Stimulated activated naive CD8-positive, alpha-beta T cell treated with anti-CD3 and anti-CD28 coated beads, Interleukin-15, Interleukin-2, amounts not matched to agents 100 U/mL and 50 U/mL, for 24 hours (primary cell): Measurements from ENCODE around the gene CD46.
"Not testable (repeated sequence)": the region's sequence is repeated elsewhere in the genome, so short reads cannot be mapped to it uniquely, and the experiment has no call there.

ENCODE experiments used
- ATAC-seq: fragments of 150-1000 bp; cut with Tn5 transposase; one replicate; pipeline ENCODE4 v1.10.0; 2021
- DNase-seq: peaks from one replicate; pipeline ENCODE4 v3.0.0; 2021

Gene CD46

DNA sequence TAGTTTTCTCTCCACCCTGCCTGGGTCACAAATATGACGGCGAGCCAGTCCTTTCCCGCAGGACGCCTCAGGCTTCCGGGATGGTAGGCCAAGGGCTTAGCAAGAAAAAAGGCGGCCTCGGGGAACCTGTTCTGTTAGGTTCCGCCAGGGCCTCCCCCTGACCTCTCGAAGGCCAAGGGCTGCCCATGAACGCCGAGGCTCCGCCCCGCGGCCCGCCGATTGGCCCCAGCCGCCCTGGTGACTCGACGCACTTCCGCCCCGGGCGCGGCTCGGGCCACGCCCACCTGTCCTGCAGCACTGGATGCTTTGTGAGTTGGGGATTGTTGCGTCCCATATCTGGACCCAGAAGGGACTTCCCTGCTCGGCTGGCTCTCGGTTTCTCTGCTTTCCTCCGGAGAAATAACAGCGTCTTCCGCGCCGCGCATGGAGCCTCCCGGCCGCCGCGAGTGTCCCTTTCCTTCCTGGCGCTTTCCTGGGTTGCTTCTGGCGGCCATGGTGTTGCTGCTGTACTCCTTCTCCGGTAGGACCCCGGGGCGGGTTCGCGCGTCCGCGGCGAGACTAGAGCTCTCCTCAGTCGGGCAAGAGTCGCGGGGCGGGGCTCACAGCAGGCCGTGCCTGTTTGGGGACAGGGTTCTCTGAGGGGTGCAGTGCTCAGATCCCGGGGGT is at the start of gene CD46:
Gene CD46 (plus strand): TSS at position 265 of the 666 bp plus-strand sequence. CDS start 159 bp downstream, at position 424.
- peak; percentile 99 for ATAC-seq
- DNase-seq = peak; percentile 95

GRCh38 chr1:207702317-207702716 is 49.5 kb upstream of the CD46 start:
- DNase-seq (no peak), ATAC-seq (no peak)

- ATAC-seq = no peak
- no peak for DNase-seq
Measured at GRCh38 chr1:207703712-207704111, 48.1 kb upstream of the CD46 start.

DNA sequence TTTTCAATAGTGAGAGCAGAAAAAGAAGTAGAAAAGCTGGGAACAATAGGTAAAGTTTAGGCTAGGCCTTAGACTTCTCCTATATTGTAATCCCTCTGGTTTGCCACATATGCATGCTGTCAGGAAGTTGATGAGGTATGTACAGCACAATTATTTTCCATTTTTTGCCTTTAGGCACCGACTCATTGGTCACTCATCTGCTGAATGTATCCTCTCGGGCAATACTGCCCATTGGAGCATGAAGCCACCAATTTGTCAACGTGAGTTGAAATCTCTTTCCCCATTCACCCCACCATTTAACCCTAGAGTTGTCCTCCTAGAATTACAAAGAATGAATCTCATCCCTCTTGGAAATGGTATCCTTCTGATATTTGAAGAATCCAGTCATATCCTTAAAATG is 43.9 kb upstream of the CD46 start:
- not testable (repeated sequence) for DNase-seq, ATAC-seq

- no peak for DNase-seq
- no peak for ATAC-seq
Measured at GRCh38 chr1:207711285-207711684, 40.6 kb upstream of the CD46 start.

DNA sequence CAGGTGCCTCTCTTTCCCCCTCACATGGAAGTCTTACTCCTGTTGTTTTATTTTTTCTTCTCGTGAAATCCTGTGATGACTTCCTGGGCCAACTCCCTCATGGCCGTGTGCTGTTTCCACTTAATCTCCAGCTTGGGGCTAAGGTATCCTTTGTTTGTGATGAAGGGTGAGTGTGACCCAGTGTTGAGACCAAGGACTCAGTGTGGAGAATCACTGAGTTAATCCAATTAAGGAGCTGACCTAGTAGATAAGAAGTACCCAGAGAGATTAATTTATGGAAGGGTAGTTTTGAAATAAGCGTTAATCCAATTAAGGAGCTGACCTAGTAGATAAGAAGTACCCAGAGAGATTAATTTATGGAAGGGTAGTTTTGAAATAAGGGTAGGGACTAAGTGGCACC is 39.2 kb upstream of the CD46 start:
- DNase-seq, ATAC-seq: not testable (repeated sequence)

- peak; percentile 40 for ATAC-seq
- DNase-seq = no peak
Measured at GRCh38 chr1:207713529-207713928, 38.3 kb upstream of the CD46 start.

DNA sequence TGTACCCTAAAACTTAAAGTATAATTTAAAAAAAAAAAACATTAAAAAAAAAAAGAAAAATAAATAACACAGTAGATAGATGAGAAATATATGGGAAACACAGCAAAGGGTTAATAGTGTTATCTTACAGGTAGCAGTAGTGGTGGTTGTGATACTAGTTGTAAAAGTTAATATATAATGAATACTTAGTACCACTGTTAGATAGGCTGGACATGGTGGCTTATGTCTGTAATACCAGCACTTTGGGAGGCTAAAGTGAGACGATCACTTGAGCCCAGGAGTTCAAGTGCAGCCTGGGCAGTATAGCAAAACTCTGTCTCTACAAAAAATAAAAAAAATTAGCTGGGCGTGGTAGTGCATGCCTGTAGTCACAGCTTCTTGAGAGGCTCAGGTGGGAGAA is 32.6 kb upstream of the CD46 start:
- ATAC-seq = no peak

GRCh38 chr1:207728200-207728858 is 23.5 kb upstream of the CD46 start:
- ATAC-seq, DNase-seq: not testable (repeated sequence)

More for the DNA sequence above, 32.6 kb upstream of the CD46 start:
- no peak for DNase-seq

- DNase-seq, ATAC-seq: not testable (repeated sequence)
Measured at GRCh38 chr1:207737503-207738157, 14.2 kb upstream of the CD46 start.

- DNase-seq = not testable (repeated sequence)
- ATAC-seq = peak; percentile 49
Measured at GRCh38 chr1:207738158-207738659, 13.6 kb upstream of the CD46 start.

- no peak for DNase-seq
- ATAC-seq = no peak
Measured at GRCh38 chr1:207740207-207740606, 11.6 kb upstream of the CD46 start.

- DNase-seq (no peak), ATAC-seq (no peak)
Measured at GRCh38 chr1:207742850-207743555, 8.9 kb upstream of the CD46 start.

DNA sequence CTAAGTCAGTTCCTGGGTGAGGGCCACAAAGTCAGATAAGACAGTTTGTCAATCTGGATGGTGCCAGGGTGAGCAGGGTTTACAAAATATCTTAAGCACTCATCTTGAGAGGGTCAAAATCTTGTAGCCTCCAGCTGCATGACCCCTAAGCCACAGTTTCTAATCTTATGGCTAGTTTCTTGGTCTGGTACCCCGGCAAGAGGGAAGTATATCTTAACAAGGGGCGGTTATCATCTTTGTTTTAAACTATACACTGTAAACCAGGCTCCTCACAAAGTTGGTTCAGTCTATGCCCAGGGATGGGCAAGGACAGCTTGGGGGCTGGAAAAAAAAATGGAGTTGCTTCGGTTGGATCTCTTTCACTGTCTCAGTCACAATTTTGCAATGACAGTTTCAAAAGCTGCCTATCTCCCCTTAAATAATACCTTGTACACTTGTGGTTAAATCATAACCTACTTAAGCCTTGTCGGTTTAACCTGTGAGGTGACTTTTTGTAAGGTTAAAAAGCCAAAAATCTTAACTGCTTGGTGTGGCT is 7.8 kb upstream of the CD46 start:
- ATAC-seq (no peak), DNase-seq (no peak)

- DNase-seq = no peak
- no peak for ATAC-seq
Measured at GRCh38 chr1:207745285-207745684, 6.6 kb upstream of the CD46 start.

DNA sequence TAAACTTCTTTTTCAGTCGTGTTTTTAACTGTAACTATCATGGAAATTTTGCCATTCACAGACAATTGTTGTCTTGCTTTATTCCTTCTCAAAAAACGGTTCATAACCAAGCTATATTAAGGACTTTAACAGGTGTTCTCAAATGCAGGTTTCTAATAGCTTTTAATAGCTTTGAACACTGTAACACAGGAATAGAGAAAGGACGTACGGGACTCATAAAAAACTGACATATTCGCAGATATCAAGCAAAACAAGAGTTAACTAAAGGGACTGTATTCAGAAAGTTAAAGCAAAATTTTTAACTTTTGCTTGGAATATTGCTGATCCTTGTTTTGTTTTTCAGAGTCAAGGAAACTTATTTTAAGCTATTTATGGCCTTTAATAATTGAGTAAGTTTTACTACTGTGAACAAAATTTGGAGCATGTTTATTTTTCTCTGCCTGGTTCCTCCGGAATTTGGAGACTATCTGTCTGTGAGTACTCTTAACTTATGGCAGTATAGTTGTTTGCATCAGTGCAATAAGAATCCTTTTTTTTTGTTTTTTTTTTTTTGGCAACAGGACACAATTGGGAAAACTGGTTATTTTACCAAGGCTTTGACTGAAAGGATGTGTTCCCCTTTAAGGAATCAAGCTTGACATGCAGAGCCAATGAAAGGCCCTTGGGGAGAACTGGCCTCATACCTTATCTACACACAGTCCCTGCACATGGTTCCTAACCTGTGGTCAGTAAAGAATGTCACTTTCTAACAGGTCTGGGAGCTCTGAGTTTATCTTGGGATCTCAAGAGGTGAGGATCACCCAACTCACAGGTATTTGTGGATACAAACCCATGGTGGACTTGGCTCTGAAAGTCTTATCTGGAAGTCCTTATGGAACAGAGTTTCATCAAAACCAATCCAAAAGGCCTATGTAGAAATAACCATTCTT is 5.8 kb upstream of the CD46 start:
- DNase-seq (no peak), ATAC-seq (no peak)

DNA sequence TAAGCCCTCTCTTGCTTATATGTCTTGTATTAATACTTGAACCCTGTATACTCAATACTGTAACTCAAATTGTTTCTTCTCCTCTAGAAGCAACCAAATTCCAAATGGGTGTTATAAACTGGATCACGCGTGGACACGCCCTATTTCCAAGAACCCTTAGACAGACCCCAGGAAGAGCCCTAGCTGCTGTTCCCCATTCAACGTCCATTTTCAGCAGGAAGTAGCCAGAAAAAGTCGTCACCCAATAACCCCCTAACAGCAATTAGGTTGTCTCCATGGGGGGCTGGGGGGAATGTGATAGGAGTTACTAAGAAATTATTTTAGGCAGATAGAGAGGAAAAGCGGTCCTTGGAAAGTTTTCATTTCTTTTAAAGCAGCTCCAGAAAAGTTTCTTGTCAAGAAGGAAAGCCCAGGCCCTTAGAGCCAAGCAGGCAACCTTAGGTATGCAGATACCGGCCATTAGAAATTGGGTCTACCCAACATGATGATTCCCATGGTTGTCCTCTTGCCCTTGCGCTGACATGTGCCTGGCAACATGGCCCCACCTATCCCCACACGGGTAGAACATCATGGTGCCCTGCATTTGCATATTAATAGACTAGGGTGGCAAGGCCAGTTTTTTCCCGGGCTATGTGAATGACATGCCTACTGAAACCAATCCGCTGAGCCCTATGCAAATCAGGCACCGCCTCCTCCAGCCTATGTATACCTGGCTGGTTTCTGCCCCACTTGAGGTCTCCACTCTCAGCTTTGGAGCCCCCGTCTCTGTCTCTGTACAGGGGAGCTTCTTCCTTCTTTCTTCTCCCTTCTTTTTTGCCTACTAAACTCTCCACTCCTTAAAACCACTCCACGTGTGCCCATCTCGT is 4.0 kb upstream of the CD46 start:
- no peak for ATAC-seq
- DNase-seq = no peak

- ATAC-seq (no peak), DNase-seq (no peak)
Measured at GRCh38 chr1:207748737-207749528, 2.9 kb upstream of the CD46 start.

- no peak for ATAC-seq
- no peak for DNase-seq
Measured at GRCh38 chr1:207750631-207751305, 1.1 kb upstream of the CD46 start.
